Right atrium auricular region (tissue), 2 donors: ENCODE measurements around the gene CASP9. TPM values are rescaled to one million over a fixed set of nuclear protein-coding genes. Genes with fewer than 3 reads are reported as not detected.

Experiments used
- DNase-seq: peaks from one replicate; pipeline ENCODE4 v3.0.0-alpha.2; 2019; ENCODE audit warnings: low spot score
- H3K27ac ChIP-seq, 2 donors: fragments of 200-600 bp; sonication (generic); 1 replicate in 1 of 2; 2 replicates in 1 of 2; pipeline ENCODE4 v1.5.1; 2016 to 2019
- H3K27me3 ChIP-seq, 2 donors: fragments of 200-600 bp; sonication (generic); one replicate each; pipeline versions ENCODE4 v1.5.1 to v1.6.0; 2017 to 2019
- H3K36me3 ChIP-seq: fragments of 200-600 bp; sonication (generic); one replicate; pipeline ENCODE4 v1.5.1; 2016
- H3K4me1 ChIP-seq, 2 donors: fragments of 200-600 bp; sonication (generic); one replicate each; pipeline versions ENCODE4 v1.5.1 to v1.6.0; 2017 to 2019
- H3K4me3 ChIP-seq, 2 donors: fragments of 200-600 bp; sonication (generic); 1 replicate in 1 of 2; 2 replicates in 1 of 2; pipeline ENCODE4 v1.5.1; 2017 to 2019; ENCODE audit warnings: mild to moderate bottlenecking in 1 of 2, moderate library complexity in 1 of 2
- H3K9me3 ChIP-seq, 2 donors: fragments of 200-600 bp; sonication (generic); one replicate each; pipeline ENCODE4 v1.5.1; 2019
- CTCF ChIP-seq, 2 donors: fragments of 200-600 bp; sonication (generic); IDR thresholded peaks; one replicate each; pipeline ENCODE4 v1.5.1; 2019; ENCODE audit warnings: antibody characterized with exemption in 2 of 2
- total RNA-seq, 2 donors: library from RNA; depleted of rRNA; stranded (reverse); fragments of >200 nt; gene quantifications; one replicate each; pipeline ENCODE4 v1.1.0, GENCODE V29; 2016

Gene CASP9
- total RNA-seq, 2 donors from 2014 or later: 6.8 to 11.9 TPM

GRCh38 chr1:15453734-15454133, 70.3 kb downstream of the CASP9 start:
- H3K27me3 ChIP-seq: no peaks in the 10 kb centered on the region
- H3K27ac ChIP-seq: no peak overlapping the region
- H3K9me3 ChIP-seq: no peaks in the 10 kb centered on the region
- H3K4me1 ChIP-seq: no peaks in the 10 kb centered on the region
- DNase-seq: no peak
- no peak for TF ChIP-seq CTCF (IDR thresholded peaks at IDR 0.05)
- no peaks in the 10 kb centered on the region for H3K36me3 ChIP-seq
- H3K4me3 ChIP-seq: no peak overlapping the region

GRCh38 chr1:15452866-15453571, 71.0 kb downstream of the CASP9 start:
- no peaks in the 10 kb centered on the region for H3K9me3 ChIP-seq
- H3K27ac ChIP-seq: no peak overlapping the region
- H3K27me3 ChIP-seq: no peaks in the 10 kb centered on the region
- no peak for TF ChIP-seq CTCF (IDR thresholded peaks at IDR 0.05)
- no peak for DNase-seq
- H3K4me1 ChIP-seq: no peaks in the 10 kb centered on the region
- no peak overlapping the region for H3K4me3 ChIP-seq
- H3K36me3 ChIP-seq: no peaks in the 10 kb centered on the region

- no peaks in the 10 kb centered on the region for H3K36me3 ChIP-seq
- H3K4me3 ChIP-seq: no peak overlapping the region
- no peak for DNase-seq
- no peaks in the 10 kb centered on the region for H3K27me3 ChIP-seq
- no peaks in the 10 kb centered on the region for H3K4me1 ChIP-seq
- no peaks in the 10 kb centered on the region for H3K9me3 ChIP-seq
- H3K27ac ChIP-seq: no peak overlapping the region
- no peak for TF ChIP-seq CTCF (IDR thresholded peaks at IDR 0.05)
These were observed 71.8 kb downstream of the CASP9 start for GRCh38 chr1:15452216-15452615.

GRCh38 chr1:15451014-15451722, 72.8 kb downstream of the CASP9 start:
- Histone ChIP-seq H3K27me3 (no peaks in the 10 kb centered on the region), H3K4me3 (no peak overlapping the region), H3K9me3 (no peaks in the 10 kb centered on the region), H3K27ac (no peak overlapping the region), H3K4me1 (no peaks in the 10 kb centered on the region), H3K36me3 (no peaks in the 10 kb centered on the region)
- DNase-seq: no peak
- no peak for TF ChIP-seq CTCF (IDR thresholded peaks at IDR 0.05)

GRCh38 chr1:15449567-15449966, 74.4 kb downstream of the CASP9 start:
- no peak overlapping the region for H3K4me3 ChIP-seq
- no peaks in the 10 kb centered on the region for H3K36me3 ChIP-seq
- DNase-seq: no peak
- no peaks in the 10 kb centered on the region for H3K4me1 ChIP-seq
- H3K27ac ChIP-seq: no peak overlapping the region
- no peak for TF ChIP-seq CTCF (IDR thresholded peaks at IDR 0.05)
- no peaks in the 10 kb centered on the region for H3K27me3 ChIP-seq
- H3K9me3 ChIP-seq: no peaks in the 10 kb centered on the region
